Skeletal muscle satellite cell (primary cell): Measurements from ENCODE around the gene KICS2.
"Not testable (repeated sequence)": the region's sequence is repeated elsewhere in the genome, so short reads cannot be mapped to it uniquely, and the experiment has no call there.

Experiments
- H3K27me3 ChIP-seq: 2 replicates; pipeline ENCODE4 v1.7.0; 2013; ENCODE audit warnings: low read length; ENCODE audit not compliant: control insufficient read depth, insufficient read depth
- H3K36me3 ChIP-seq: 2 replicates; pipeline ENCODE4 v1.7.0; 2013; ENCODE audit warnings: mild to moderate bottlenecking, control low read depth, low read length; ENCODE audit not compliant: insufficient read depth
- H3K4me1 ChIP-seq: 2 replicates; pipeline ENCODE4 v1.7.0; 2013; ENCODE audit warnings: low read length; ENCODE audit not compliant: control insufficient read depth, insufficient read depth
- H3K4me2 ChIP-seq: 2 replicates; pipeline ENCODE4 v1.7.0; 2013; ENCODE audit warnings: mild to moderate bottlenecking, low read length
- H3K4me3 ChIP-seq: 2 replicates; pipeline ENCODE4 v1.7.0; 2013; ENCODE audit warnings: low read length
- H3K9ac ChIP-seq: 2 replicates; pipeline ENCODE4 v1.7.0; 2013; ENCODE audit warnings: mild to moderate bottlenecking, low read depth, low read length, moderate library complexity
- H3K9me3 ChIP-seq: replicated peaks from 2 replicates; pipeline ENCODE4 v1.7.0; 2013; ENCODE audit warnings: mild to moderate bottlenecking, control low read depth, low read length

Gene KICS2

DNA sequence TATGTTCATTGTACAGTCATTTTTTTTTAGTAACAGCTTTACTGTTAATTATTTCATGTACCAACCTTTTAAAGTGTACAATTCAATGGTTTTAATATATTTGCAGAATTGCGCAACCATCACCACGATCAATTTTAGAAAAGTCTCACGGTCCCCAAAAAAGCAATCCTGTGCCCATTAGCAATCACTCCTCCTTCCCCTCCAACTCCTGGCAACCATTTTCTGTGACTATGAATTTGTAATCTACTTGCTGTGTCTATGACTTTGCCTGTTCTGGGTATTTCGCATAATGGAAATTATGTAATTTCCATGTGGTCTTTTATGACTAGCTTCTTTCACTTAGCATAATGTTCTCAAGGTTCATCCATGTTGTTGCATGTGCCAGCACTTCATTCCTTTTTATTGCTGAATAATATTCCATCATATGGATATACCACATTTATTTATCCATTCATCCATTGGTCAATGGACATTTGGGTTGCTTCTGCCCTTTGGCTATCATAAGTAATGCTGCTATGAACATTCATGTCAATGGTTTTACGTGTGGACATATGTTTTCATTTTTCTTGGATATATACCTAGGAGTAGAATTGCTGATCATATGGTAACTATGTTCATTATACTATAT, 9.9 kb downstream of the KICS2 start:
- Histone ChIP-seq H3K4me1 (no peaks in the 10 kb centered on the region), H3K9ac (no peak overlapping the region), H3K27me3 (no peaks in the 10 kb centered on the region), H3K4me3 (no peak overlapping the region), H3K36me3 (no peaks in the 10 kb centered on the region), H3K9me3 (no peaks in the 10 kb centered on the region), H3K4me2 (no peak overlapping the region)

GRCh38 chr12:64207453-64207852, 14.6 kb downstream of the KICS2 start:
- Histone ChIP-seq H3K4me1 (no peaks in the 10 kb centered on the region), H3K36me3 (no peaks in the 10 kb centered on the region), H3K27me3 (no peaks in the 10 kb centered on the region), H3K4me2 (no peak overlapping the region), H3K9me3 (no peaks in the 10 kb centered on the region), H3K9ac (no peak overlapping the region), H3K4me3 (no peak overlapping the region)

- Histone ChIP-seq H3K9ac (no peak overlapping the region), H3K27me3 (no peaks in the 10 kb centered on the region), H3K4me1 (no peaks in the 10 kb centered on the region), H3K9me3 (no peaks in the 10 kb centered on the region), H3K4me2 (no peak overlapping the region), H3K4me3 (no peak overlapping the region), H3K36me3 (no peaks in the 10 kb centered on the region)
These were observed 16.6 kb downstream of the KICS2 start for GRCh38 chr12:64205542-64205941.

- no peak overlapping the region for H3K4me3 ChIP-seq
- H3K9ac ChIP-seq: no peak overlapping the region
- H3K27me3 ChIP-seq: no peaks in the 10 kb centered on the region
- no peaks in the 10 kb centered on the region for H3K36me3 ChIP-seq
- H3K9me3 ChIP-seq: no peaks in the 10 kb centered on the region
- no peak overlapping the region for H3K4me2 ChIP-seq
- H3K4me1 ChIP-seq: no peaks in the 10 kb centered on the region
These were observed 18.3 kb downstream of the KICS2 start for GRCh38 chr12:64203775-64204174.

- no peak overlapping the region for H3K9ac ChIP-seq
- no peak overlapping the region for H3K4me3 ChIP-seq
- H3K4me2 ChIP-seq: no peak overlapping the region
These were observed 19.1 kb downstream of the KICS2 start for GRCh38 chr12:64203036-64203435.

DNA sequence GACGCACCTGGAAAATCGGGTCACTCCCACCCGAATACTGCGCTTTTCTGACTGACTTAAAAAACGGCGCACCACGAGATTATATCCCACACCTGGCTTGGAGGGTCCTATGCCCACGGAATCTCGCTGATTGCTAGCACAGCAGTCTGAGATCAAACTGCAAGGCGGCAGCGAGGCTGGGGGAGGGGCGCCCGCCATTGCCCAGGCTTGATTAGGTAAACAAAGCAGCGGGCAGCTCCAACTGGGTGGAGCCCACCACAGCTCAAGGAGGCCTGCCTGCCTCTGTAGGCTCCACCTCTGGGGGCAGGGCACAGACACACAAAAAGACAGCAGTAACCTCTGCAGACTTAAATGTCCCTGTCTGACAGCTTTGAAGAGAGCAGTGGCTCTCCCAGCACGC, 26.3 kb downstream of the KICS2 start:
- not testable (repeated sequence) for H3K27me3 ChIP-seq, H3K4me2 ChIP-seq, H3K9ac ChIP-seq, H3K9me3 ChIP-seq, H3K4me1 ChIP-seq, H3K4me3 ChIP-seq
- peaks cover 10% of the 10 kb centered on the region for H3K36me3 ChIP-seq

More at GRCh38 chr12:64203036-64203435, 19.1 kb downstream of the KICS2 start:
- H3K4me1 ChIP-seq: no peaks in the 10 kb centered on the region
- no peaks in the 10 kb centered on the region for H3K9me3 ChIP-seq
- no peaks in the 10 kb centered on the region for H3K36me3 ChIP-seq
- no peaks in the 10 kb centered on the region for H3K27me3 ChIP-seq

GRCh38 chr12:64194333-64195149, 27.6 kb downstream of the KICS2 start:
- H3K4me3 ChIP-seq: no peak overlapping the region
- H3K9ac ChIP-seq: no peak overlapping the region
- no peaks in the 10 kb centered on the region for H3K27me3 ChIP-seq
- peaks cover 10% of the 10 kb centered on the region for H3K36me3 ChIP-seq
- H3K4me1 ChIP-seq: peaks cover 11% of the 10 kb centered on the region
- no peaks in the 10 kb centered on the region for H3K9me3 ChIP-seq
- no peak overlapping the region for H3K4me2 ChIP-seq

- Histone ChIP-seq H3K9ac (no peak overlapping the region), H3K4me2 (no peak overlapping the region), H3K4me3 (no peak overlapping the region), H3K4me1 (peaks cover 15% of the 10 kb centered on the region), H3K27me3 (no peaks in the 10 kb centered on the region), H3K9me3 (no peaks in the 10 kb centered on the region), H3K36me3 (peaks cover 10% of the 10 kb centered on the region)
These were observed 28.2 kb downstream of the KICS2 start for GRCh38 chr12:64193931-64194330.

- H3K4me3 ChIP-seq: no peak overlapping the region
- H3K4me1 ChIP-seq: peaks cover 23% of the 10 kb centered on the region
- H3K9ac ChIP-seq: no peak overlapping the region
- H3K4me2 ChIP-seq: no peak overlapping the region
- H3K36me3 ChIP-seq: peaks cover 10% of the 10 kb centered on the region
- H3K27me3 ChIP-seq: no peaks in the 10 kb centered on the region
- H3K9me3 ChIP-seq: no peaks in the 10 kb centered on the region
These were observed 29.3 kb downstream of the KICS2 start for GRCh38 chr12:64192644-64193444.

- Histone ChIP-seq H3K4me3 (no peak overlapping the region), H3K4me1 (peaks cover 36% of the 10 kb centered on the region), H3K36me3 (peaks cover 10% of the 10 kb centered on the region), H3K9ac (no peak overlapping the region), H3K4me2 (no peak overlapping the region), H3K27me3 (no peaks in the 10 kb centered on the region), H3K9me3 (no peaks in the 10 kb centered on the region)
These were observed 32.0 kb downstream of the KICS2 start for GRCh38 chr12:64190140-64190539.

GRCh38 chr12:64189530-64189929, 32.6 kb downstream of the KICS2 start:
- Histone ChIP-seq H3K4me1 (peaks cover 31% of the 10 kb centered on the region), H3K9me3 (no peaks in the 10 kb centered on the region), H3K27me3 (no peaks in the 10 kb centered on the region), H3K4me3 (no peak overlapping the region), H3K9ac (no peak overlapping the region), H3K36me3 (peaks cover 10% of the 10 kb centered on the region), H3K4me2 (no peak overlapping the region)
